HG03432 (cell line): ENCODE data around the gene KRT78.
"Not testable (repeated sequence)": the region's sequence is repeated elsewhere in the genome, so short reads cannot be mapped to it uniquely, and the experiment has no call there.

Experiments
- ATAC-seq: cut with Tn5 transposase; IDR thresholded peaks from one replicate; pipeline ENCODE4 v1.9.1; 2021; ENCODE audit warnings: mild to moderate bottlenecking, moderate library complexity; ENCODE audit not compliant: unreplicated experiment

Gene KRT78

GRCh38 chr12:52798003-52798670 is 50.7 kb downstream of the KRT78 start:
- ATAC-seq = no peak

GRCh38 chr12:52797529-52797894 is 51.3 kb downstream of the KRT78 start:
- no peak for ATAC-seq

- ATAC-seq = no peak
These were observed 51.8 kb downstream of the KRT78 start for GRCh38 chr12:52796839-52797528.

- ATAC-seq = no peak
These were observed 52.4 kb downstream of the KRT78 start for GRCh38 chr12:52796429-52796794.

- no peak for ATAC-seq
These were observed 52.9 kb downstream of the KRT78 start, which contains the start of gene KRT3 for GRCh38 chr12:52795694-52796428. Gene KRT3, minus strand, starts transcription at chr12:52796117. Its CDS starts 75 bp downstream, at chr12:52796042.

GRCh38 chr12:52795332-52795674 is 53.5 kb downstream of the KRT78 start:
- ATAC-seq = not testable (repeated sequence)

- ATAC-seq = no peak
These were observed 54.1 kb downstream of the KRT78 start for GRCh38 chr12:52794479-52795331.

- no peak for ATAC-seq
These were observed 56.4 kb downstream of the KRT78 start for GRCh38 chr12:52792185-52793029.

- ATAC-seq = no peak
These were observed 57.3 kb downstream of the KRT78 start for GRCh38 chr12:52791271-52792184.

- ATAC-seq = no peak
These were observed 58.1 kb downstream of the KRT78 start for GRCh38 chr12:52790427-52791270.

GRCh38 chr12:52789637-52790426 is 59.0 kb downstream of the KRT78 start:
- no peak for ATAC-seq

GRCh38 chr12:52788876-52789636 is 59.7 kb downstream of the KRT78 start:
- no peak for ATAC-seq

- ATAC-seq = no peak
These were observed 60.5 kb downstream of the KRT78 start for GRCh38 chr12:52788192-52788875.
